GM19025 (cell line): ENCODE results near the gene GNG14.
"Not testable (repeated sequence)": the region's sequence is repeated elsewhere in the genome, so short reads cannot be mapped to it uniquely, and the experiment has no call there.

Experiments used
- ATAC-seq: cut with Tn5 transposase; IDR thresholded peaks from one replicate; pipeline ENCODE4 v1.9.1; 2021; ENCODE audit warnings: mild to moderate bottlenecking, low read depth, moderate library complexity; ENCODE audit not compliant: unreplicated experiment

GNG14 gene

DNA sequence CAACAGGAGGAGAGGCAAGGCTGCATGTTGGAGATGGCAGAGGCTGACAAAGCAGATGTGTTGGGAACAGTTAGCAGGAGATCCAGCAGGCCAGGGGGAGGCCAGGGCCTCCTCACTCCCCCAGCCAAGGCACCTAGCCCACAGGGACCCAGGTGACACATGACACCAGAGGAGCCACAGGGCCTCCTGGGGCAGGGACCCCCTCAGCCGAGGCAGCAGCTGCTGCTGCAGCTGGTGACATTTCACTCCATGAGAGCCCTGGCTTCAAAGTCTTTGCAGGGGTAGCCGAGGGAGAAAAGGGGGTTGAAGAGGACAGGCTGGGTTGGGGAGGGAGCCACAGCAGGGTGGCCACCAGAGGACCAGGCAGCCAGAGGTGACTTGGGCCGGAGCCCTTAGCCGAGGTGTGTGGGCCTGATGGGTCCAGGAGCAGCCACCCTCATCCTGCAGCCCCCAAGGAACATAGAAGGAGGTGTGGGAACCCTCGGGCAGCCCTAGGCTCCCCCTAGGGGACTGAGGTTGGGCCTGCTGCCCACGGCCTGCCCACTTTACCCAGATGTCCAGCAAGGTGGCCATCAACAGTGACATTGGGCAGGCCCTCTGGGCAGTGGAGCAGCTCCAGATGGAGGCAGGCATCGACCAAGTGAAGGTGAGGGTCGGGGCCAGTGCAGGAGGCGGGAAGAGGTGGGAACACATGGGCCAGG, at the start of gene GNG14:
Gene GNG14 (plus strand): TSS at position 503 of the 701 bp plus-strand sequence. CDS start 51 bp downstream, at position 554.
- no peak for ATAC-seq

DNA sequence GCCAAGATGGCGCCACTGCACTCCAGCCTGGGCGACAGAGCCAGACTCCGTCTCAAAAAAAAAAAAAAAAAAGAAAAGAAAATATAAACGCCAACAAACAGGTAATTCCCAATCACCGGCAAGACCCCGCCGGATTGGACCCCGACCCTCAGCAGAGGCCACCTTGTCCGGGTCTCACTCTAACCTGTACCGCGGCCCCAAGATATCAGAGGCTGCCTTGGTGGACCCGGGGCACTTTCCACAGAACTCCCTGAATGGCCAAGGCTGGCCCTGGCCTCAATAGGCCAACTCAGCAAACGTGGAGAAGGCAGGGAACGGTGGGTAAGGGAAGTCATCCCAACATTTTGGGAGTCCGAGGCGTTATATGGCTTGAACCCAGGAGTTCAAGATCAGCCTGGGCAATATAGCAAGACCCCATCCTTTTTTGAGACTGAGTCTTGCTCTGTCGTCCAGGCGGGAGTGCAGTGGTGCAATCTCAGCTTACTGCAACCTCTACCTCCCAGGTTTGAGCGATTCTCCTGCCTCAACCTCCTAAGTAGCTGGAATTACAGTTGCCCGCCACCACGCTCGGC, 49.1 kb upstream of the GNG14 start:
- no peak for ATAC-seq

DNA sequence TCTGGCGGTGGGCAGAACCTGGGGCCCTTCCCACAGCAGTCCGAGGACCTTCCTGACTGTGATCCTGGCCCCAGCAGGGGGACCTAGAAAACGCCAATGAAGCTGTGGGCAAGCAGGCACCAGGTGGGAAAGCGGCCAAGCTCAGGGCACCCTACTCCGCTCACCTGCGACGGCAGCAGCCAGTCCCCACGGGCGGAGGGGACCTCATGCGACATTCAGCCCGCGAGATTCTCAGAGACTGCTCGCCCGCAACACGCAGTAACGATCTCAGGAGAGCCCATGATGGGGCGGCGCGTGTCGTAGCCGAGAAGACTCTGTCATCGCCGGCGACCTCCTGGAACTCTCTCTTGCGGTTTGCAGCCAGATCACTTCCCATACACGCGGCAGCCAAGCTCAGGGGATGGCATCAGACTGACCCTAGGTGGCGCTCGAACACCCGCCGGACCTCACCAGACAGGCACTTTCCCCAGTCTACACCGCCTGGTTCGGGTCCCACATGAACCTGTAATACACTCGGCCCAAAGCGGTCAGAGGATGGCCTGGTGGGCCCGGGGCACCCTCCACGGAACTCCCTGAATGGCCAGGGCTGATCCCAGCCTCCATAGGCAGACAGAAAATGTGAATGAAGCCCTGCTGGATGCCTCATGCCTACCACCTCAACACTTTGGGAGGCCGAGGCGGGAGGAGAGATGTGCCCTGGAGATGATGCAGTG, 47.7 kb upstream of the GNG14 start:
- ATAC-seq = peak; percentile 43

DNA sequence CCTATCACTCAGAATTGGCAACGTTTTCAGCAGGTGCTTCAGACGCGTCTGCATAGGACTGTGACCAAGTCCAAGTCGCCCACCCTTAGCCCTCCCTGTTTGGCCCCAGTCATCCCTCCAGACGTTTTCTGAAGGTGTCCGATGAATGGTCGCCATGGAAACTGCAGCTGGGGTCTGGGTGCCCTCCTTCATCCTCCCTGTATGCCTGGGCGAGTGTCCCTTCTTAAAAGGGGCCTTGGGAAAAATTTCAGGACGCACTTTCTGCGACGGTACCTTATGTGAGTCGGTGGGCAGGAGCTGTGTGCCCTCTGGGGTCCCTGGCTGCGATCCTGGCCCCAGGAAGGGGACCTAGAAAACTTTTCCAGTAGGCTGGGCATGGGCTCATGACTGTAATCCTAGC, 46.3 kb upstream of the GNG14 start:
- ATAC-seq = no peak

DNA sequence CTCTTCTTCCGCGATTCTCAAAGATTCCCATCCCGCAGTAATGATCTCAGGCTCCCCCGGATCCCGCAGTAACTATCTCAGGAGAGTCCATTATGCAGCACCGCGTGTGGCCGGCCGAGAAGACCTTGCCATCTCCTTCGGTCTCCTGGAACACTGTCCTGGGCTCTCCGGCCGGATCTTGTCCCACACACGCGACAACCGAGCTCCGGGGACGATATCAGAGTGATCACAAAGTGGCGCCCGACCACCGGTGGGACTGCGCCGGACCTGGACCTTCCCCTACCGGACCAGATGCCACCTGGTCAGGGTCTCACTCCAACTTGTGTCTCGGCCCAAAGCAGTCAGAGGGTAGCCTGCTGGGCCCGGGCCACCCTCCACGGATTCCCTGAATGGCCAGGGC, 45.3 kb upstream of the GNG14 start:
- no peak for ATAC-seq

DNA sequence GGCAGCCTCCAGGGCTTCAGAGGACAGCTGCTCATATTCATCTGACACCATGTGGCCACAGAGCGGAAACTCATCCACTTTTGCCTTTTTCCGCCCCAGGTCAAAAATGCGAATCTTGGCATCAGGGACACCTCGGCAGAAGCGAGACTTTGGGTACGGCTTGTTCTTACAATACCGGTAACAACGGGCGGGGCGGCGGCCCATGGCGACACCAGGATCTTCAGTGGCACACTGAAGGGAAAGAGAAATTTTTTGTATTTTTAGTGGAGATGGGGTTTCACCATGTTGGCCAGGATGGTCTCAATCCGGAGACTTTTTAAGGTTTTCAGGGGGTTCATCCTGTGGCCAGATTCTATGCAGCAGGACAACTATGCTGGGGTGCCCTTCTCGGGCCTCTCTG, 44.1 kb upstream of the GNG14 start:
- not testable (repeated sequence) for ATAC-seq

DNA sequence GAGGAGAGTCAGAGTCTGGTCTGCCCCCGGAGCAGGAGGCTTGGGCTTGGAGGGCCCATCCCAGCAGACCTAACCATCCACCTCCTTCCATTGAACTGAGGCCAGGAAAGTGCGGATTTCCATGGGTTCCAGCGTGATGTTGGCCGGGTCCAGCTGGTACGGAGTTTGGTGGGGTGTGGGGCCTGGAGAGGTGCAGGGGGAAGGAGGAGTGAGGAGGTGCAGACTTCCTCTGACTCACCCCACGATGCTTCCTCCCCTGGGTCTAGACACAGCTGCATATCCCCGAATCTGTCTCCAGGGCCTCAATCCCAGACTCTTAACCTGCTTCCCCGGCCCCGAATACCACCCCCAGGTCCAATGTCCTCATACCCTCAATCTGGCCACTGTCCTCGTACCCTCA, 41.2 kb upstream of the GNG14 start:
- ATAC-seq = no peak

DNA sequence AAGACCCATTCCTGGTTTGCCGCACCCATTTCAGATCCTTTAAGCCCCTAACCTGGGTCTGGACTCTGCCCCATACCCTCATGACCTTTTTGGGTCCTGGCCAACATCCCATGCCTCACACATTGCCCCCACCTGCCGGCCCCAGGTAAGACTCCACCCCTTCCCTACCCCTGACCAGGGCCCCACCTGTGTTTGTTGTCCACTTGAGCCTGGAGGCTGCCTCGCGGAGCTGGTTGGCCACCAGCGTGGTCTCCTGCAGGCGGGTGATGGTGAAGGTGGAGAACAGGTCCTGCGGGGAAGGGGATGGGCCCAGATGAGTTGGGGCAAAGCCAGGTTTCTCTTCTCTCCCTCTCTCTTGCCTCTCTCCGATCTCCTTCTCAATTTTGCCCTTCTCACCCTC, 40.8 kb upstream of the GNG14 start:
- no peak for ATAC-seq

DNA sequence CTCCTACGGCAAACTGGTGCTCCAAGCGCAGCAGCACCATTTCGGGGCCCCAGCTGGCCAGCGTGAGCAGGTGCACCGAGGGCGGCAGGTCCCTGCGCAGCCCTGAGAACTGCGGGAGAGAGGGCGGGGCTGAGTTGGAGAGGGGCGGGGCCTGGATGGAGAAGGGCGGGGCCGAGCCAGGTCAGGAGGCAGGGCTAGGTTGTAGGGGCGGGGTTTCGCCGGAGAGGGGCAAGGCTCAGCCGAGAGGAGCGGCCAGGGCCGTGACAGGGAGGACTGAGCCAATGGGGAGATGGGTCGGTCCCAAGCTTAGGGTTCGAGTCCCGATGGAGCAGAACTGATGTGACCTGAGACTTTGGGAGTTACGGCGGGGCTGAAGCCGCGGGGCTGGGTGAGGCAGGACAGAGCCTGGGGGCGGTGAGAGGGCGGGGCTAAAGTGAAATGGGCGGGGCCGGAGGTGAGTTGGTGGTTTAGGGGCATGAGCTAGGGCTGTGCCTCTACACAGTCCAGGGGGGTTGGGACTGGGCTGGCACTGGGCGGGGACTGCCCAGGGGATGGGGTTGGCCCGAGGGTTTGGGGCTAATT, 40.2 kb upstream of the GNG14 start:
- ATAC-seq = no peak

DNA sequence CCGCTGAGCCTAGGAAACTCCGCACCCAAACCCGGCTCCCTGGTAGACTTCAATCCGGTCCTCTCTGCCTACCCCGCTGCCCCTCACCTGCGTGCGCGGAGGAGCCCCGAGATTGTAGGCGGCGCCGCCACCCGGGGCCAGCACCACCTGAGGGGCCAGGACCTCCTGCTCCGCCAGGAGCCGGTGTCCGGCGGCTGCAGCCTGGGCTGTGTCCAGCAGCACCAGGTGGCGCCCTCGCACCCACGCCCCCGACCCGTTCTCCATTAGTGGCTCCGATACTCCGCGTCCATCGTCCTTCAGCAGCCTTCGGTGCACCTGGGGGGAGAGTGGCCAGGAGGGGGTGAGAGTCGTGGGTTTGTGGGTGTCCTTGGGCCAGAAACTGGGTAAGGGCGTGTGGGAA, 39.7 kb upstream of the GNG14 start:
- no peak for ATAC-seq

DNA sequence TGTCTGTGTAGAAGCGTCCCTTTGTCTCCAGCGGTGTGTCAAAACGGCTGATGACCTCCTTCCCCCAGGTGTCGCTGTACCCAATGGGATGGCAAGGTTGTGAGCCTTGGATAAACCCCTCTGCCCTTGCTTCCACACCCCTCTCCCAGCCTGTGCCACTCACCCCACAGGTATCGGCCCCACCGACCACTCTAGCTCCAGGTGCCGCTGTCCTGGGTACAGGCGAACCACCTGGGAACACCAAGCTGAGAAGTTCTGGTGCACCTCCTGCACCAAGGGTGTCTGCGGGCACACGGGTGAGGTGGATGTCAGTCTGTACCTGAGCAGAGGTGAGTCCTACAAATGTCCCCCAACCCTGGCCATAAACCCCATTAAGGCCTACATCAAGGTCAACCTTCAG, 37.9 kb upstream of the GNG14 start:
- no peak for ATAC-seq

DNA sequence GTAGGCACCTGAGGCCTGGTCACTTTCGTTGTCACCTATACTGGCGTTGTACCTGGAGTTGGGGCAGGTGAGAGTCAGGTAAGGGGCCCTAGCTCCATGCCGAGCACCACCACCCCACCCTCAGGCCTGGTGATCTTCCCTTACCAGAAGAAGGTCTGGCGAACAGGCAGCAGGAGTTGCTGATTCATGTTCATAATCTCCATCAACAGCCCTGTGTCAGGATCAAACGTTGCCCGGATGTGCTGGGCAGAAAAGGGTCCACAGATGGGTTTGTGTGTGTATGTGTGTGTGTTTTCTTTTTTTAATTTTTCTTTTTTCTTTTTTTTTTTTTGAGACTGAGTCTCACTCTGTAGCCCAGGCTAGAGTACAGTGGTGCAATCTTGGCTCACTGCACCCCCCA, 35.6 kb upstream of the GNG14 start:
- no peak for ATAC-seq

DNA sequence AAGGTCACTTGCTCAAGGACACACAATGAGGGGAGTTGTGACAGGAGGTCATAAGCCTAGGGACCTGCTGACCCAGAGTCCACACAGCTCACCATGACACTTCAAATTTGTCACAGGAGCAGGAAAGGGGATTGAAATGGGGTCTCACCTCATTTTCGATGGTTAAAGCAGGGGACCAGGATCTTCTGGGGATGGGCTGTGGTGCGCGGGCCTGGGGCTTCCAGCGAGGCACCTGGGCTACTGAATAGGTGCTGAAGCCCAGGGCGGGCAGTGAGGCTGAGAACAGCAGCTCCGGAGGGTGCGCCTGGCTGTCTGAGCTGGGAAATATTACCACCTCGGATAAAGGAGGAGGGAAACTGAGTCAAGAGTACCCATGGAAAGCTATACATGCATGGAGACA, 32.3 kb upstream of the GNG14 start:
- ATAC-seq = no peak

DNA sequence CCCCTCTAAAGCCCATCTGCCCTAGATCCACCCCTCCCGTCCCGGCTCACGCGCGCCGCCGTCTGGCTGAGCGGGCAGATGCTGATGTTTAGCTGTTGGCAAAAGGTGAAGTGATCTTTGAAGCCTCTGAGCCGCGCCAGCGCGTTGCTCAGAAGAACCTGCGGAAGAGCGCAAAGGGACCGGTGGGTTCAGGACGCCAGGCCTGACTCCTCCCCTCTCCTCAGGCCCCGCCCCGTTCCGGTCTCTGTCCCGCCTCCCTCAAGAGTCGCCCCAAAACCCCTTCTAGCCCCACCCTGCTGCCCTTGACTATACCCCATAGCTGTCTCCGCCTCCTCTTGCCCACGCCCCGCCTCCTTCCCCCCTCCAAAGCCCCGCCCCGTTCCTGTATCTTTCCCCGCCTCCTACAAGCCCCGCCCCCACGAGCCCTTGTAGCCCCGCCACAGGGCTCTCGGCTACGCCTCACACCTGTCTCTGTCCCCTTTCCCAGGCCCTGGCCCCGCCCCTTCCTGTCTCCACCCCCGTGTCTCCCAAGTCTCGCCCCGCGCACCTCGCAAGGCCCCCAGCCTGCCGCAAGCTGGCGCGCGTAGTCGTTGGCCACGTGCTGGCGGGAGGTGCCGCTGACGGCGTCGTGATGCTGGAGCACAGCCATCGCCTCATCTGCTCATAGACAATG, 30.8 kb upstream of the GNG14 start:
- ATAC-seq = no peak

DNA sequence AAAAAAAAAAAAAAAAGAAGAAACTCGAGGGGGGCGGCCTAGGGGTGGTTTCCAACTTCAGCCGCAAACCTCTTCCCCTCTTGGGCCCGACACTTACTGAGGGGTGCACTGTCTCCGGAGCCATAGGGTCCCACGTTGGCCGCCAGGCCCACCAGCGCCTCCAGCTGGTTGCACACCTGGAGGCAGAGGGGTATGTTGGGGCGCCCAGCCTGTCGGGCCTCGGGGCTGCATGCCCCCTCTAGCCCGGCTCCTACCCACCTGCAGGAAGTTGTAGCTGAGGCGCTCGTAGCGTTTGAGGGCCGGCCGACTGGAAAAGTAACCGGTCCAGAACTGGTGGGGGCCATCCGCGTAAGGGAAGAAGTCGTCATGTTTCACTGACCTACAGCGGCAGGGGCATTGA, 29.8 kb upstream of the GNG14 start:
- ATAC-seq = no peak

DNA sequence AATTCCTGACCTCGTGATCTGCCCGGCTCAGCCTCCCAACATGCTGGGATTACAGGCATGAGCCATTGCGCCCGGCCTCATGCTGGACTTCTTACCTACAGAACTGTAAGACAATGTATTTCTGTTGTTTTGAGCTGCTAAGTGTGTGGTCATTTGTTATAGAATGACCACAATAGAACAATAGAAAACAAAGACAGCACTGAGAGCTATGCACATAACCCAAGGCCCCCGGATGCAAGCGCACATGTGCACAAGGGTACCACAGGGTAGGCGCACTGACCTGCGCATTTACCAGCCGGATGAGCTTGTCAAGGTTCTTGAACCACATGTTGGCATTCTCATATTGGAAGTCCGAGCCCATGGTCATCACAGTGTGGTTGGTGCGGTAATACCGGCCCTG, 26.8 kb upstream of the GNG14 start:
- no peak for ATAC-seq

DNA sequence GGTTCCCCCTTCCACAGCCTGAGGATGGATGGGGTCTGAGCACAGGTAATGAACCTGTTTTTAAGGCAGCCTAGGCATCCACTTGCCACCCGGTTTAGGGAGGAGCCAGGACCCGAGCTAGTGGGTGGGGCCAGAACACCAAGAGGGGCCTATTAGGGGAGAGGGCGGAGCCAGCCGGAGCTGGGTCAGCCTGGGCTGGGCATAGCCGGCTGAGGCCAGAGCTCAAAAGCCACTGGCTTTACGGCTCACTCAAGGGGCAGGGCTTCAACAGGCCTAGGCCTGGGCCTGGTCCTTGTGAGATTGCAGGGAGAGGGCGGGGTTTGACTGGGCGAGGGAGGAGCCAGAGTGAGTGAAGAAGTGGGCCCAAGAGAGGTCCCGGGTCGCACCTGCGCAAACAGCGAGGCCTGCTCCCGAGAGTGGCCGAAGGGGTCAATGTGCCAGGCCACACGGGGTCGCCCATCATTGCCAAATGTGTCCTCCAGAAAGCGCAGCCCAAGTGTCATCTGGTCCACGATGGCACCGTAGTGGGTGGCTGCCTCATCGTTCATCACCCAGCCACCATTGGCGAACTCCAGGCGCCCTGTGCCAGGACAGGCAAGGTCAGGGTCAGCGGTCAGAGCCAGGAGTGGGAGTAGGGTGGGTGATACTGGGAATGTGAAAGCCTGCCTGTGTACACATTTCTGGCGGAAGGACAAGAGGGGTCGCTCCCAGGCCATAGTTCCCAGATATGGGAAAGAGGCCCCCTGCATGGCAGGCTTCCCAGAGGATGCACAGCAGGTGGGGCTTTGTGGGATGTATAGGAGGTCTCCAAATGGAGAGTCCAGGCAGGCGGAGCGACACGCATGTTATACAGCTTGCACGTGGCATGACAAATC, 23.2 kb upstream of the GNG14 start:
- no peak for ATAC-seq

DNA sequence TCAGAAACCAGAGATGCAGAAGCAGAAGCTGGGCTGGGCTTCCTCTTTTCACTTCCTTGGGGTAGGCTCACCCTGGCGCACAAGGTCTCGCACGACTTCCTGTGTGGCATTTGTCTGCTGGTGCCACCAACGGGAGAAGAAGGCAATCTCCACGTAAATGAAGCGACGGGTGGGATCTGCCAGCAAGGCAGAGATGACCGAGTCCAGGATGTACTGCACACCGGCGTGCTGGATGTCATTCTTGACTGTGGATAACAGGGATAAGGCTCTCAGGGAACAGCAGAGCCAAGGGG, 22.6 kb upstream of the GNG14 start:
- no peak for ATAC-seq

DNA sequence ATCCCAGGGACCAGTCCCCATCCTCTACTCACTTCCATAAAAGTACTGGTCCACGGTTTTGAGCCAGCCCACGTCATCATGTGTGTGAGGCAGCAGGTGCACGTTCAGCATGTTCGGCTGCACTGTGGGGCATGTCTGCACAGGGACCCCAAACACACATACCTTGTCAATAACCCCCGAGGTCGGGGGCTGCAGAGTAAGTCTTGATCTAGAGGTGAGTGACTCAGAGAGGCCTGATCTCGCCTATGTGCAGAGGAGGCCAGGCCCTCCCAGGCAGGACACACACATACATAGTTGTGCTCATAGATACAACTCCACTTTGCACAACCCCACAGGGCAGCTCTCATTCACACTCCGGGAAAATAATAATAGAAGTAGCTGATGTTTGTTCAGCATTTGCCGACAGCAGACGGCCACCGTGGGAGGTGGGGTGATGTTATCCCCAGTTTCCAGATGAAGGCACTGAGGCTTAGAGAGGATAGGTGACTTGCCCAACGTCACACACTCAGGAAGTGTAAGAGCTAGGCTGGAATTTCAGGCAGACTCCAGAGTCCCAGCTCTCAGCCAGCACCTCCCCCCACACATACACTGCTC, 22.0 kb upstream of the GNG14 start:
- no peak for ATAC-seq
